Measurements from ENCODE around the gene TACO1.

TACO1 gene

DNA sequence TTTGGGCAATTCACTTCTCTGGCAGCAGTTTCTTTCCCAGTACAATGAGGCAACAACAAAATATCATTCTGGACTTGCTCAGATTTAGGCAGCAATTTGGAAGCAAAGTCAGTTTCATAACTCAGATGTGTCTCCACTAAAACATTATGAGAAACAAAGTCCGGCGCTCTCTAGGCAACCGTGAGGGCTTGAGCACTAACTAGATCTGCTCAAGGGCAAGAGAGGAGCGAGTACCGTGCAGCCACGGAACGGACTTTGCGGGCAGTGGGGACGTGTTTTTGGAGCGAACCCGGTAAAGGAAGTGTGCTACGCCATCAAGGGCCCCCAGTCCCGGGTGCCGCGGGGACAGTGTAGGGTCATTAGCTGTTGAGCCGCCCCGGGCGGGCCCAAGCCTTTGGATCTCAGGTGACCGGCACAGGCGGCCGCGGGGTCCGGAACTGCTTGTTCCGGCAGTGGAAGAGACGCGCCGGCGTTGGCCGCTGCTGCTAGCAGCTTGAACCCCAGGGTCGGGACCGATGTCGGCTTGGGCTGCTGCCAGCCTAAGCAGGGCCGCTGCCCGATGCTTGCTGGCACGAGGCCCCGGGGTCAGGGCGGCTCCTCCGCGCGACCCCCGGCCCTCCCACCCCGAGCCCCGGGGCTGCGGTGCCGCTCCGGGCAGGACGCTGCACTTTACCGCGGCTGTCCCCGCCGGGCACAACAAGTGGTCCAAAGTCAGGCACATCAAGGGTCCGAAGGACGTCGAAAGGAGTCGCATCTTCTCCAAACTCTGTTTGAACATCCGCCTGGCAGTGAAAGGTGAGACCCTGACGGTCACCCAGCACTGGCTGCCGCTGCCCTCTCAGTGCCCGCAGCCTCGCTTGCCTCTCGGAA, at the start of gene TACO1:
TACO1 (plus strand) TSS at position 327 of the 870 bp plus-strand sequence; CDS start at position 516, 189 bp downstream.
- Histone ChIP-seq H3K27me3 (ENCODE audit: control insufficient read depth, insufficient read depth, low read length) (no peaks in the 10 kb centered on the region), H3K4me1 (ENCODE audit: control insufficient read depth, insufficient read depth, low read length) (peaks cover 9% of the 10 kb centered on the region), H3K4me3 (ENCODE audit: low read length) (peak within 1 kb of the TSS; percentile 69), H3K27ac (ENCODE audit: low read depth, low read length) (peak within 1 kb of the TSS; percentile 69), H3K9ac (ENCODE audit: low read length) (peak within 1 kb of the TSS; percentile 85), H3K36me3 (ENCODE audit: control insufficient read depth, insufficient read depth, low read length) (peaks cover 10% of the 10 kb centered on the region)

DNA sequence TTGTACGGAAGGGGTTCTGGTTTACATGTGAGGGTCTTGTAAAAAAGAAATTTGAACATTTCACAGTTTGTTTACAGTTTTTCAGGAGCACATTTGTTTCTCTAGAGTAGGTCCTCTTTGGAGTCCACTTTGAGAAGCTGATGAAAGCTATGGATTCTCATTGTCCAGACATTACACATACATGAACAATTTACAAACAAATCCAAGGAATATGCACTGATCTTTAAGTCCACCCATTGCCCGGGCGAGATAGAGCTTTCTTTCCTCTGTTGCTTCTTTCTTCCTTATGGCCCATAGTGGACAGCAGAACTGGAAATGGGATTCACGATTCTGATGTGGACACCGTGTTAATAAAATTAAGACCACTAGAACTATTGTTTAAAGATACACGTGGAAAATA, 48.5 kb upstream of the TACO1 start:
- no peaks in the 10 kb centered on the region for H3K36me3 ChIP-seq (ENCODE audit: control insufficient read depth, insufficient read depth, low read length)
- no peaks in the 10 kb centered on the region for H3K27me3 ChIP-seq (ENCODE audit: control insufficient read depth, insufficient read depth, low read length)
- H3K4me3 ChIP-seq (ENCODE audit: low read length): peak overlapping the region; percentile 54
- no peak overlapping the region for H3K27ac ChIP-seq (ENCODE audit: low read depth, low read length)
- H3K4me1 ChIP-seq (ENCODE audit: control insufficient read depth, insufficient read depth, low read length): peaks cover 7% of the 10 kb centered on the region
- H3K9ac ChIP-seq (ENCODE audit: low read length): no peak overlapping the region

DNA sequence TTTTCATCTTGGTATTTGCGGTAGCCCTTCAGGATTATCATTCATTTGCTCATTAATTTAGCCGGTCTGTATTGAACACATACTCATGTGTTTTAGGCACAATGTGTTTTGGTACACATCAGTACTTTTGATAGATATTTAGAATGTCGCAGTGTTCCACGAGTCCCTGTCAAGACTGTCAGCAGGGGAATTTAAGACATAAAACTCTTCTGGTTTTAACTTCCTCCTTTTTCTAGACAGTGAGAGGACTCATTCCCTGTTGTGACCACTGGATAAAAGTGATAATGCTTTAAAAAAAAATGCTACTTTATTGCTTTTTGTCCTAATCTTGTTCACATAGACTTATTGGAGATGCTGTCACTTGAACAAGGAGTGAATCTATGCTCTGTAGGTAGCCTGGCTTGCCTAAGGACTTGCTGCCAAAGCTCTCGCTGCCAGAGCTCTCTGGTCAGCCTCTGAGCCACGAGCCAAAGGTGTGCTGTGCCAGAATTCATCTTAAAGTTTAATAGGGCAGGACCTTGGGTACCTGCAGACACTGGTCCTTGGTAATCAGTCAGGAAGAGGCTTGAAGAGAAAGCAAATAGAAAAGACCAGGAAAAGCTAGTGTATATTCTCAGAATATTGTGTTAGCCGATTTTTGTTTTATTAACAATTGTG, 45.1 kb upstream of the TACO1 start:
- Histone ChIP-seq H3K36me3 (ENCODE audit: control insufficient read depth, insufficient read depth, low read length) (no peaks in the 10 kb centered on the region), H3K27me3 (ENCODE audit: control insufficient read depth, insufficient read depth, low read length) (no peaks in the 10 kb centered on the region), H3K4me1 (ENCODE audit: control insufficient read depth, insufficient read depth, low read length) (peaks cover 2% of the 10 kb centered on the region), H3K9ac (ENCODE audit: low read length) (no peak overlapping the region), H3K4me3 (ENCODE audit: low read length) (no peak overlapping the region), H3K27ac (ENCODE audit: low read depth, low read length) (no peak overlapping the region)

DNA sequence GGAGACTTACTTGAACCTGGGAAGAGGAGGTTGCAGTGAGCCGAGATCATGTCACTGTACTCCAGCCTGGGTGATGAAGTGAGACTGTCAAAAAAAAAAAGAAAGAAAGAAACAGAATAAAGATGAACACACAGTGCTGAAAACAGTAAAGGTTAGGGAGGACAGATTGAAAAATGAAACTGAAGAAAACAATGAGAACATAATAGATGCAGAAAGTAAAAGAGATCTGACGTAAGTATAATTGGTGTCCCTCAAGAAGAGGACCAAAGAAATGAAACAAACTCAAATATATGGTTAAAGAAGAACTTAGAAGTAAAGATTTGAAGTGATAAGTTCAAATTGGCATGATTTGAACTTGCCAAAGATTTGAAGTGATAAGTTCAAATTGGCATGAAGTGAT, 43.3 kb upstream of the TACO1 start:
- Histone ChIP-seq H3K4me1 (ENCODE audit: control insufficient read depth, insufficient read depth, low read length) (peaks cover 2% of the 10 kb centered on the region), H3K27me3 (ENCODE audit: control insufficient read depth, insufficient read depth, low read length) (no peaks in the 10 kb centered on the region), H3K36me3 (ENCODE audit: control insufficient read depth, insufficient read depth, low read length) (no peaks in the 10 kb centered on the region), H3K4me3 (ENCODE audit: low read length) (no peak overlapping the region), H3K9ac (ENCODE audit: low read length) (no peak overlapping the region), H3K27ac (ENCODE audit: low read depth, low read length) (no peak overlapping the region)

DNA sequence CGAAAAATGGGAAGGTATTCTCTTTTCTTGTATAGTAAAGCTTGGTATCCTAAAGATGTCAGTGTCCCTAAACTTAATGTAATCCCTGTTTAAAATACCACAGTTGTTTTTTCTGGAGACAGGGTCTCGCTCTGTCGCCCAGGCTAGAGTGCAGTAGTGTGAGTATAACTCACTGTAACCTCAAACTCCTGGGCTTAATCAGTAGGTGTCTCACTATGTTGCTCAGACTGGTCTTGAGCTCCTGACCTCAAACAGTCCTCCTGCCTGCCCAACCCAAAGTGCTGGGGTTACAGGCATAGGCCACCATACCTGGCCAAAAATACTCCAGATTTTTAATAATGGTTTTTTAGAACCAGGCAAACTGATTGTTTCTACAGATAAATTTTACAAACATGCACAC, 42.3 kb upstream of the TACO1 start:
- Histone ChIP-seq H3K9ac (ENCODE audit: low read length) (no peak overlapping the region), H3K4me3 (ENCODE audit: low read length) (no peak overlapping the region), H3K27me3 (ENCODE audit: control insufficient read depth, insufficient read depth, low read length) (no peaks in the 10 kb centered on the region), H3K4me1 (ENCODE audit: control insufficient read depth, insufficient read depth, low read length) (peaks cover 2% of the 10 kb centered on the region), H3K27ac (ENCODE audit: low read depth, low read length) (no peak overlapping the region), H3K36me3 (ENCODE audit: control insufficient read depth, insufficient read depth, low read length) (no peaks in the 10 kb centered on the region)

DNA sequence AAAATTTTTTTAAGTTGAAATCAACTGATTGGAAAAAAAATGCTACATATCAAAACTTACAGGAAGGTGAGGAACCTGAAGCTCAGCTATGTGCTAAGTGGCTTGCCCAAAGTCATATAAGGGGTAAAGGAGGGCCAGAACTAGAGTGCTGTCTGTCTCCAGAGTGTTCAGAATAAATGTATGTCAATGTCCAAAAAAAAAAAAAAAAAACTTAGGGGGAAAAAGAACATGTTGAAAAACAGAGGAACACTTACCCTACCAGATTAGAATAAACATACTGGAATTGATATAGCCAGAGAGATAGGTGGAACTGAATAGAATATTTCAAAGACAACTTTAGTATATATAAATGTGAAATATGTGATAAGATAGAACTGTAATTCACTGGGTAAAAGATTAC, 38.9 kb upstream of the TACO1 start:
- Histone ChIP-seq H3K4me3 (ENCODE audit: low read length) (no peak overlapping the region), H3K36me3 (ENCODE audit: control insufficient read depth, insufficient read depth, low read length) (no peaks in the 10 kb centered on the region), H3K27me3 (ENCODE audit: control insufficient read depth, insufficient read depth, low read length) (no peaks in the 10 kb centered on the region), H3K4me1 (ENCODE audit: control insufficient read depth, insufficient read depth, low read length) (no peaks in the 10 kb centered on the region), H3K27ac (ENCODE audit: low read depth, low read length) (no peak overlapping the region), H3K9ac (ENCODE audit: low read length) (no peak overlapping the region)

DNA sequence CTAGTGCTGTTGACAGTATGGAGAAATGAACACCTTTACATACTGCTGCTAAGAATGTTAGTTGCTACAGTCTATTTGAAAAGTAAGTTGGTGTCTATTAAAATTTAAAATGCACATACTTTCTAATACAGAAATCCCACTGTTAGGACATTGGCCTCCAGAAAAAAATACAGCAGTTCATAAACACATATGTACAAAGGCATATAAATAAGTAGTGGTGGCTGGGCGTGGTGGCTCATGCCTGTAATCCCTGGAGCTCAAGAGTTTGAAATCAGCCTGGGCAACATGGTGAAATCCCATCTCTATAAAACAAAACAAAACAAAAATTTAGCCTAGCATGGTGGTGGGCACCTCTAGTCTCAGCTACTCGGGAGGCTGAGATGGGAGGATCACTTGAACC, 37.4 kb upstream of the TACO1 start:
- Histone ChIP-seq H3K4me1 (ENCODE audit: control insufficient read depth, insufficient read depth, low read length) (no peaks in the 10 kb centered on the region), H3K36me3 (ENCODE audit: control insufficient read depth, insufficient read depth, low read length) (no peaks in the 10 kb centered on the region), H3K9ac (ENCODE audit: low read length) (no peak overlapping the region), H3K4me3 (ENCODE audit: low read length) (no peak overlapping the region), H3K27me3 (ENCODE audit: control insufficient read depth, insufficient read depth, low read length) (no peaks in the 10 kb centered on the region), H3K27ac (ENCODE audit: low read depth, low read length) (no peak overlapping the region)

DNA sequence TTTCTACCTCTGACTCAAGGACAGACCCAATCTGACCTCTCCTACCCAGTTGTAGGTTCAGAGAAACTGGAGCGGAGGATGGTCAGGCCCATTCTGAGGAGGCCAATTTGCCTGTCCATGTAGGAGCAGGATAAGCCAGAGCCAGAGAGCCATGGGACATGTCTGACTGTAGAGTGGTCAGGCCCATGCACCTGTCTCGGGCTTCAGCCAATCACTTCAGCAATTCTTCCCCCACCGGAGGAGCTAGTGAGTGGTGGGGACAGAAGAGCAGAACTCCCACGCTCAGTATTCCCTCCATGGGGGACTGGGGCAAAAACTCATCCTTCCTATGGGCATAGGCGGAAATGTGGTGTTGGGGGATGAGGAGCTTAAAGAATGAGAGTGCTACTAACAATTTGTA, 36.1 kb upstream of the TACO1 start:
- H3K9ac ChIP-seq (ENCODE audit: low read length): no peak overlapping the region
- no peak overlapping the region for H3K27ac ChIP-seq (ENCODE audit: low read depth, low read length)
- H3K4me3 ChIP-seq (ENCODE audit: low read length): no peak overlapping the region
- H3K4me1 ChIP-seq (ENCODE audit: control insufficient read depth, insufficient read depth, low read length): no peaks in the 10 kb centered on the region
- no peaks in the 10 kb centered on the region for H3K36me3 ChIP-seq (ENCODE audit: control insufficient read depth, insufficient read depth, low read length)
- H3K27me3 ChIP-seq (ENCODE audit: control insufficient read depth, insufficient read depth, low read length): no peaks in the 10 kb centered on the region

DNA sequence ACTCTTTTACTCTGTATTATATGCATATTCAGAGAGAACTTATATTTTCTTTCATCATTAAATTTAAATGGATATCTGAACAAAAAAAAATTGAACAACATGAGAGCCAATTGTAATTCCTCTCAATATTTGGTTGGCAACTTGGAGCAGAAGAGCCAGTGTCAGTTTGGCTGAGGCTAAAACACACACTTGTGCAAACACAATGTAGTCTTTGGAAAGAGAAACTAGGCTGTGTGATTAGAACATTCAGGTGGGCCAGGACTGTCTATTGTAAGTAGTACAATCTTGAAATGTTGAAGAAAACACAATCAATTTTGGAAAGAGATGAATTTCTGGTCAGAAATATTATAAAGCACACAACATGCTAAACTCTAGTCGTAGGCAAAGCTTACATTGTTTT, 33.5 kb upstream of the TACO1 start:
- H3K4me3 ChIP-seq (ENCODE audit: low read length): no peak overlapping the region
- H3K27me3 ChIP-seq (ENCODE audit: control insufficient read depth, insufficient read depth, low read length): no peaks in the 10 kb centered on the region
- no peak overlapping the region for H3K27ac ChIP-seq (ENCODE audit: low read depth, low read length)
- H3K36me3 ChIP-seq (ENCODE audit: control insufficient read depth, insufficient read depth, low read length): no peaks in the 10 kb centered on the region
- H3K4me1 ChIP-seq (ENCODE audit: control insufficient read depth, insufficient read depth, low read length): no peaks in the 10 kb centered on the region
- H3K9ac ChIP-seq (ENCODE audit: low read length): no peak overlapping the region

DNA sequence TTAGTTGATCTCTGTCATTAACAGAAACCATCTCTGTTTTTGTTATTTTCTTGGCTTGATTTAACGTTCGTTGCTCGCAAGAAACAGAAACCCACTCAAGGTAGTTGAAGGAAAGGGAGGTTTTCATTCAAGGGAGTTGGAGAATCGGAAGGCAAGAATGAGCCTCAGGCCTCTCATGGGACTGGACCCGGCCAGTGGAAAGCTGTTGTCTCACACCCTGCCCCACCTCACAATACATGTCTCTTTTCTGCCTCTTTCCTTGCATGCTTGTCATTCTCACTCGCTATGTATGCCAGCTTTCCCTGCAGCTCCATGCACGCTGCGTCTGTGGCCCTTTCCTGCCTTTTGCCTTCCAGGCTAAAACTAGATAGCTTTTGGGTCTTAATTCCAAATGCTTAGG, 32.1 kb upstream of the TACO1 start:
- no peaks in the 10 kb centered on the region for H3K4me1 ChIP-seq (ENCODE audit: control insufficient read depth, insufficient read depth, low read length)
- H3K27me3 ChIP-seq (ENCODE audit: control insufficient read depth, insufficient read depth, low read length): no peaks in the 10 kb centered on the region
- H3K27ac ChIP-seq (ENCODE audit: low read depth, low read length): no peak overlapping the region
- no peak overlapping the region for H3K9ac ChIP-seq (ENCODE audit: low read length)
- no peaks in the 10 kb centered on the region for H3K36me3 ChIP-seq (ENCODE audit: control insufficient read depth, insufficient read depth, low read length)
- H3K4me3 ChIP-seq (ENCODE audit: low read length): no peak overlapping the region

DNA sequence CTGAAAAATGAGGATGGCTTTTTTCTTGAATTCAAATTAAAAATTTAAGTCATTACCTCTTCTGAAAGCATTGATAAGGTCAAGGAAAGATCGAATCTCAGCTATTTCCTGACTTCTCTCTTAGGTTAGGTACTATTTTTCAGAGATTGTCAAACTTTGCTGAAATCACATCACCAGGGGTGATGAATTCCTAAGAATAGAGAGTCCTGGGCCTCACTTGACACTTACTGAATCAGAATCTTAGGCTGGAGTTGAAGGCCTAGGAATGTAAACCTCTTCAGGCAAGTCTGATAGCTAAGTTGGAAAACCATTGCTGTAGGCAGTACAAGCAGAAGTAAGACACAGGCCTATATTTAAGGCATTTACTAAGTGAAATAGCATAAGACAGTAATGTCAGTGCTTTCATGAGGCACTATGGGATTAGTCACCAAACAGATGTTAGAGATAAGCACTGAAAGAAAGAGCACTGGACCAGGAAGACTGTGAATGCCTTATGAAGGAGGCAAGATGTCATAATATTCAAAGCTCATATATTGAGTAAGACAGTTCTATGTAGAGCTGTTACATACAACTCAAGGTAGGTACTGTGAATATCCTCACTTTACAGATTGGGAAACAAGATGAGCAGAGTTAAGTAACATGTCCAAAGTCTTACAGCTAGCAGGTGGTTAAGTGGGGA, 28.9 kb upstream of the TACO1 start:
- H3K27me3 ChIP-seq (ENCODE audit: control insufficient read depth, insufficient read depth, low read length): no peaks in the 10 kb centered on the region
- no peak overlapping the region for H3K4me3 ChIP-seq (ENCODE audit: low read length)
- H3K27ac ChIP-seq (ENCODE audit: low read depth, low read length): no peak overlapping the region
- H3K36me3 ChIP-seq (ENCODE audit: control insufficient read depth, insufficient read depth, low read length): no peaks in the 10 kb centered on the region
- no peaks in the 10 kb centered on the region for H3K4me1 ChIP-seq (ENCODE audit: control insufficient read depth, insufficient read depth, low read length)
- no peak overlapping the region for H3K9ac ChIP-seq (ENCODE audit: low read length)

DNA sequence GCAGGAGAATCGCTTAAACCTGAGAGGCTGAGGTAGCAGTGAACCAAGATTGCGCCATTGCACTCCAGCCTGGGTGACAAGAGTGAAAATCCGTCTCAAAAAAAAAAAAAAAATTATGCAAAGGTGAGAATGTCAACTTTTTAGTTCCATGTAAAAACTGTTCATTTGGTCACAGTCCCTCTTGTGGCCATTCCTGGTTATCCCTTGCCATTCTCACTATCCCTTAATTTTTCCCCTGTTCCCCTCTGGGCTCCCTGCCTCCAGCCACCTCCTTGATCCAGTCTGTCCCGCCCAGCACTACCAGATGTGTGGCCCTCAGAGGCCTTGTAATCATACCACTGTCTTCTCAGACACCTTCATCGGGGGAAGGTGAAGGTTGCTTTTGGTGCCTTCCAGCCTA, 27.1 kb upstream of the TACO1 start:
- peaks cover 3% of the 10 kb centered on the region for H3K36me3 ChIP-seq (ENCODE audit: control insufficient read depth, insufficient read depth, low read length)
- no peak overlapping the region for H3K4me3 ChIP-seq (ENCODE audit: low read length)
- H3K27ac ChIP-seq (ENCODE audit: low read depth, low read length): no peak overlapping the region

More for the DNA sequence above, 27.1 kb upstream of the TACO1 start:
- H3K4me1 ChIP-seq (ENCODE audit: control insufficient read depth, insufficient read depth, low read length): no peaks in the 10 kb centered on the region
- H3K27me3 ChIP-seq (ENCODE audit: control insufficient read depth, insufficient read depth, low read length): no peaks in the 10 kb centered on the region
- H3K9ac ChIP-seq (ENCODE audit: low read length): no peak overlapping the region

All from rectal smooth muscle tissue (tissue), 1 donor.